ENCODE measurements around the gene DNAJB14.

DNA sequence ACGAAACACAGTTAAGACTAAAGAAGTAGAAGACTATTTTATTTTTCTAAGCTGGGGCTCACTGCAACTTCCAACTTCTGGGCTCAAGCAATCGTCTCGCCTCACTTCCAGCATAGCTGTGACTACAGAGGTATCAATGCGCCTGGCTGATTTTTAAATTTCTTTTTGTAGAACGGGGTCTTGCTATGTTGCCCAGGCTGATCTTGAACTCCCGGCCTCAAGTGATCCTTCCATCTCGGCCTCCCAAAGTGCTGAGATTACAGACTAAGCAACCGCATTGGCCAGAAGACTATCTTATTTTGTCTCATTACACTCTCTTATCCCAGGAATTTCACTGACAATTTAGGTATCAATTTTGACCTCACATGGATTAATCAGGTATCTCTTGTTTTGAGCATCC is 53.4 kb downstream of the DNAJB14 start:
- TF ChIP-seq EZH2 (IDR thresholded peaks at IDR 0.05; ENCODE audit: insufficient read depth, poor library complexity, severe bottlenecking) (no peak), EZH2phosphoT487 (IDR thresholded peaks at IDR 0.05; ENCODE audit: insufficient read depth, low read depth) (no peak)

Data from GM23248 (cell line).